ENCODE data around the gene FANCI.

Gene FANCI

DNA sequence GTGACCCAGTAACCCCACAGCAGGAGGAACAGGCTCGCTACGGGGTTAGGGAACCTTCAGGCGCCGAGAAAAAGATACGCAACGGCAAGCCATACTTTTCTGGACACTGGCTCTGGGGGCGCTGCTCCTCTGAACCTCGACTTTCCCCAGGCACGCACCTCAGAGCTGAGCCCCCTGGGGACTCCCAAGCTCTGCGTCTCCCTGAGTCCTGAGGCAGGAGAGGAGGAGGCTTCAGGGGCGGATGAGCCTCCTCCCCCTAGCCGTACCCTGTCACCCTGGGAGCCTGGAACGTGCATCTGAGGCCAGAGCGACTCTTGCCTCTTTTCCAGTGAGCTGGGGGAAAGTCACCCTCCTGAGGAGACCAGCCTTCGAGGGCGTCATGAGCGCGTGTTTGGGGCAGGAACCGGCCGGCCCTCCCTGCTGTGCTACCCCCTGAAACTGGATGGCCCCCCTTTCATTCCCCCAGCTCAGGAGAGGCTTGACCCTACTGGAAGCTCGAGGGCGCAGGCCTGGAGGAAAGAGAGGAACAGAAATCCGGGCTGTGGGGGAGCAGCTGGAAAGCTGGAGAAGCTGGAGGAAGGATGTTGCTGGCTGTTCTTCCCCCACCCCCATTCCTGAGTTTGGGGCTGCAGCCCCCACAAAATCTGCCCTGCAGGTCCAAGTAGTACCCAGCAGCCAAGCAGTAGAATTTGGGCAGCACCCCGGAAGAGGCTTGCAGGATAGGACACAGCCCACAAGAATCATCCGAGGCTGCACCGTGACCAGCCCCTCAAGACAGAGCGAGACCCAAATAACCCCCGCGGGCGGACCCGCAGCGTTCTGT lies 115.9 kb downstream of the FANCI start:
- Mint-ChIP-seq H3K9me3 (no peaks in the 10 kb centered on the region), H3K27ac (no peak overlapping the region), H3K27me3 (ENCODE audit: low read depth) (peaks cover 85% of the 10 kb centered on the region), H3K4me1 (ENCODE audit: low read depth) (peaks cover 1% of the 10 kb centered on the region), H3K36me3 (ENCODE audit: low read depth) (no peaks in the 10 kb centered on the region), H3K4me3 (peak overlapping the region; percentile 50)
- no peak for DNase-seq (ENCODE audit: low spot score)

DNA sequence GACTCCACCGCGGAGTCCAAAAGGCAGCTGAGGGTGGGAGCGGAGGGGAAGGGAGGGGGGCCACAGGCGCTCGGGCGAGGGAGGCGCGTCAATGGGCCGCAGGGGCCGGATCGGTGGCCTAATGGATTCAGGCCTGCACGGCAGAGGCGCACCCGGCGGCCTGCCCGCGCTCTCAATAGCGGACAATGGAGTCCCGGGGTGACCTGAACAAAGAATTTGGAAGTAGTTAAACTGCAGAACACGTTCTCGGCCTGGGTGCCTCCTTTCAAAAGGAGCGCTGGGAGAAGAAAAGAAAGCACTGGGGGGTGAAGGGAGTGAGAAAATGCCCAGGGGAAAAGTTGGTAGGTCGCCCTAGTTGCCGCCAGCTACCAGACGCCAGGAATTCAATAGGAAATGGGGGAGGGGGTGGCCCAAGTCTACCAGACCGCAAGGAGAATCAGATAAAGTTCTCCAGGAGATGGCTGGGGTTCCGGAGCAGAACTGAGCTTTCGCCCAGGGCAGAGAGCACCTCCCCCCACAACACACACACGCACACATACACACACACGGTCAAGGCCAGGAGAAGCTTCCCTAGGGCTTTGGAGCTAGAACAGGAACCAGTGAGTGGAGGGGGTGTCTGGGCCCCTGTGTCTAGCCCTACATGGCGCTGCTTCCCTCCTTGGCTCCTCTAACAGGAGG lies 116.7 kb downstream of the FANCI start:
- no peak for DNase-seq (ENCODE audit: low spot score)
- H3K36me3 Mint-ChIP-seq (ENCODE audit: low read depth), result no peaks in the 10 kb centered on the region
- peaks cover 86% of the 10 kb centered on the region for H3K27me3 Mint-ChIP-seq (ENCODE audit: low read depth)
- H3K4me3 Mint-ChIP-seq, result no peak overlapping the region
- H3K9me3 Mint-ChIP-seq, result no peaks in the 10 kb centered on the region
- peaks cover 1% of the 10 kb centered on the region for H3K4me1 Mint-ChIP-seq (ENCODE audit: low read depth)
- H3K27ac Mint-ChIP-seq, result no peak overlapping the region

GRCh38 chr15:89361451-89362202 lies 117.8 kb downstream of the FANCI start:
- Mint-ChIP-seq H3K4me3 (no peak overlapping the region), H3K36me3 (ENCODE audit: low read depth) (no peaks in the 10 kb centered on the region), H3K27ac (no peak overlapping the region), H3K9me3 (no peaks in the 10 kb centered on the region), H3K4me1 (ENCODE audit: low read depth) (peaks cover 1% of the 10 kb centered on the region), H3K27me3 (ENCODE audit: low read depth) (peaks cover 90% of the 10 kb centered on the region)
- DNase-seq (ENCODE audit: low spot score), result peak; percentile 39

DNA sequence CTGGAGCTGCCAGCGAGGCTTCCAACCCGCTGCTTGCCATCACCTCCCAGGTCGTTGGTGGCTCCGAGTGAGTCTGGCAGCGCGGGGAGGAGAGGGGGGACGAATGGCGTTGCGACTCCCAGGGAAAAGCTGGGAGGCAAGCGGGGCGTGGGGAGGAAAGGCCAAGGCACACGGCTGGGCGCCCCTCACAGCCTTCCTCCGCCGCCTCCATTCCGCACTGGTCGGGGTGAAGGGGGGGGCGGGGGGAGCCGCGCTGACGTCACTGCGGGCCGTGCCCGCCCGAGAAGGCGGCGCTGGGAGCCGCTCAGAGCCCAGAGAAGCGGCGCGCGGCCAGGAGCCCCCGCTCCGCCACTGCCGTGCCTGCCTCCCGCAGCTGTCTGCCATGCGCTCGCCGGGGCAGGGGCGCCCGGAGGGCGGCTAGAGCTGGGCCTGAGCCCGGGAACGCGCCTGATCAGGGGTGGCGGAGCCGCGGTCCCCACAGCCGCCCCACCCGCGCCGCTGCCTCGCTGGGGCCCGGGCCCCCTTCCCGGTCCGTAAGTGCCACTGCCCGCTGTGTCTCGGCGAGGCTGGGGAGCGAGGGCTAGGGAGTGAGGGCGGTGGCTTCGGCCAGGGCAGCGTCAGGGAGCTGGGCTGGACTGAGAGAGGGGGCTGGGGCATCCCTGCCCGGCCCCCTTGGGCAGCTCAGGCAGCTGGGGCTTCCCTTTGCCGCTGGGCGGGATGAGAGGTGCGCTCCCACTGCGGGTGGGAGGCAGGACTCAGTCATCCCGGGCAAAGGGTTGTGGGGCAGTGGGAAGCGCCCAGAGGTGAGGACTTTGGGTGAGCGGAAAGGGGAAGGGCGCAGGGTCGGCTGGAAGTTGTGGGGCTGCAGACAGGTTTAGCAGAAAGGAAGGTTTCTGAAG lies 118.7 kb downstream of the FANCI start:
- Mint-ChIP-seq H3K27me3 (ENCODE audit: low read depth) (peaks cover 91% of the 10 kb centered on the region), H3K36me3 (ENCODE audit: low read depth) (no peaks in the 10 kb centered on the region), H3K4me1 (ENCODE audit: low read depth) (peaks cover 5% of the 10 kb centered on the region), H3K9me3 (no peaks in the 10 kb centered on the region), H3K27ac (no peak overlapping the region), H3K4me3 (no peak overlapping the region)
- DNase-seq (ENCODE audit: low spot score), result no peak

- DNase-seq (ENCODE audit: low spot score), result no peak
- Mint-ChIP-seq H3K9me3 (no peaks in the 10 kb centered on the region), H3K36me3 (ENCODE audit: low read depth) (no peaks in the 10 kb centered on the region), H3K4me3 (no peak overlapping the region), H3K27ac (no peak overlapping the region), H3K4me1 (ENCODE audit: low read depth) (peaks cover 5% of the 10 kb centered on the region), H3K27me3 (ENCODE audit: low read depth) (peaks cover 85% of the 10 kb centered on the region)
These were observed 119.4 kb downstream of the FANCI start for GRCh38 chr15:89363133-89363532.

DNA sequence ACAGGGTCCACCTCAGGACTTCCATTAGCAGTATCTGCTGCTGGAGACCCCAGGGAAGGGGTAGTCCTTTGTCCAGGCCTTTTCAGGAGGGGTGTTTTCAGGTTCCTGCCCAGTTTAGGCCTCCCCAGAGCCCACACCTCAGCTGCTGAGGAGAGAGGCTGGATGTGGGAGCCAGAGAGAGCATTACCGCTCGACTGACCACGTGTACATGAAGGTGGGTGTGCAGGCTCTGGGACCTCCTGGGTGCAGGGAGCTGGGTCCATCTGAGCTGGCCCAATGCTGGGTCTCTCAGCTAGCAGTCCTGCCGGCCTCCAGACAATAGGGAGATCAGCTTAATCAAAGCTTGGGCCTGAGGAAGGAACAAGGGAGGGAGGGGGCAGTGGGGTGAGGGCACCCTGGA lies 120.0 kb downstream of the FANCI start:
- no peak overlapping the region for H3K4me3 Mint-ChIP-seq
- H3K4me1 Mint-ChIP-seq (ENCODE audit: low read depth), result peaks cover 5% of the 10 kb centered on the region
- H3K27ac Mint-ChIP-seq, result no peak overlapping the region
- no peak for DNase-seq (ENCODE audit: low spot score)
- H3K27me3 Mint-ChIP-seq (ENCODE audit: low read depth), result peaks cover 82% of the 10 kb centered on the region
- H3K9me3 Mint-ChIP-seq, result no peaks in the 10 kb centered on the region
- H3K36me3 Mint-ChIP-seq (ENCODE audit: low read depth), result no peaks in the 10 kb centered on the region

GRCh38 chr15:89364341-89364740 lies 120.6 kb downstream of the FANCI start:
- Mint-ChIP-seq H3K27me3 (ENCODE audit: low read depth) (peaks cover 85% of the 10 kb centered on the region), H3K4me3 (no peak overlapping the region), H3K9me3 (no peaks in the 10 kb centered on the region), H3K27ac (no peak overlapping the region), H3K36me3 (ENCODE audit: low read depth) (no peaks in the 10 kb centered on the region), H3K4me1 (ENCODE audit: low read depth) (peaks cover 5% of the 10 kb centered on the region)
- no peak for DNase-seq (ENCODE audit: low spot score)

GRCh38 chr15:89364741-89365450 lies 121.1 kb downstream of the FANCI start:
- Mint-ChIP-seq H3K27ac (no peak overlapping the region), H3K9me3 (no peaks in the 10 kb centered on the region), H3K4me3 (no peak overlapping the region), H3K36me3 (ENCODE audit: low read depth) (no peaks in the 10 kb centered on the region), H3K4me1 (ENCODE audit: low read depth) (peaks cover 5% of the 10 kb centered on the region), H3K27me3 (ENCODE audit: low read depth) (peaks cover 85% of the 10 kb centered on the region)
- no peak for DNase-seq (ENCODE audit: low spot score)

- DNase-seq (ENCODE audit: low spot score), result no peak
- Mint-ChIP-seq H3K36me3 (ENCODE audit: low read depth) (no peaks in the 10 kb centered on the region), H3K27ac (no peak overlapping the region), H3K4me1 (ENCODE audit: low read depth) (peaks cover 3% of the 10 kb centered on the region), H3K9me3 (no peaks in the 10 kb centered on the region), H3K27me3 (ENCODE audit: low read depth) (peaks cover 85% of the 10 kb centered on the region), H3K4me3 (no peak overlapping the region)
These were observed 121.8 kb downstream of the FANCI start for GRCh38 chr15:89365462-89366065.
